Thymus (tissue), 11 donors: ENCODE results near the gene CCM2. TPM values are rescaled to one million over a fixed set of nuclear protein-coding genes. Genes with fewer than 3 reads are reported as not detected.

Experiments used
- DNase-seq, 9 donors: peaks; one replicate each; pipeline ENCODE4 v3.0.0-alpha.2; 2013; ENCODE audit warnings: low spot score in 9 of 9, low read depth in 6 of 9, missing footprints in 1 of 9
- H3K27ac ChIP-seq, 2 donors: one replicate each; pipeline ENCODE4 v1.5.1; 2013; ENCODE audit warnings: control low read depth in 1 of 2, low read depth in 1 of 2, low read length in 1 of 2, mild to moderate bottlenecking in 1 of 2, moderate library complexity in 1 of 2
- H3K27me3 ChIP-seq, 2 donors: one replicate each; pipeline ENCODE4 v1.5.1; 2013; ENCODE audit warnings: low read length in 1 of 2; ENCODE audit not compliant: control insufficient read depth in 2 of 2, insufficient read depth in 1 of 2
- H3K36me3 ChIP-seq, 2 donors: one replicate each; pipeline ENCODE4 v1.5.1; 2013; ENCODE audit warnings: low read length in 1 of 2, mild to moderate bottlenecking in 1 of 2, moderate library complexity in 1 of 2; ENCODE audit not compliant: control insufficient read depth in 2 of 2, insufficient read depth in 2 of 2
- H3K4me1 ChIP-seq, 2 donors: one replicate each; pipeline ENCODE4 v1.5.1; 2013; ENCODE audit warnings: low read length in 2 of 2; ENCODE audit not compliant: control insufficient read depth in 2 of 2, insufficient read depth in 2 of 2
- H3K4me3 ChIP-seq, 2 donors: one replicate each; pipeline ENCODE4 v1.5.1; 2013; ENCODE audit warnings: low read length in 2 of 2, control low read depth in 1 of 2, mild to moderate bottlenecking in 1 of 2
- H3K9me3 ChIP-seq, 2 donors: one replicate each; pipeline ENCODE4 v1.5.1; 2013; ENCODE audit warnings: low read length in 1 of 2, mild to moderate bottlenecking in 1 of 2; ENCODE audit not compliant: control insufficient read depth in 2 of 2, insufficient read depth in 1 of 2
- WGBS: extraction: QIAGEN DNeasy Blood & Tissue Kit; methylation state at CpG from one replicate; pipeline ENCODE4 v1.1.7; 2013; 5-methylcytosine and 5-hydroxymethylcytosine counted together
- polyA plus RNA-seq: library from polyadenylated mRNA; stranded (reverse); fragments of 200-250 nt; gene quantifications from one replicate; pipeline ENCODE4 v1.2.3, GENCODE V29; 2013
- total RNA-seq: library from RNA; stranded (reverse); fragments of 120-200 nt; gene quantifications from one replicate; pipeline ENCODE4 v1.2.4, GENCODE V29; 2013
- donor health status: healthy.

Gene CCM2
- total and polyA plus RNA-seq, 2 donors, result 69.3 to 114 TPM

DNA sequence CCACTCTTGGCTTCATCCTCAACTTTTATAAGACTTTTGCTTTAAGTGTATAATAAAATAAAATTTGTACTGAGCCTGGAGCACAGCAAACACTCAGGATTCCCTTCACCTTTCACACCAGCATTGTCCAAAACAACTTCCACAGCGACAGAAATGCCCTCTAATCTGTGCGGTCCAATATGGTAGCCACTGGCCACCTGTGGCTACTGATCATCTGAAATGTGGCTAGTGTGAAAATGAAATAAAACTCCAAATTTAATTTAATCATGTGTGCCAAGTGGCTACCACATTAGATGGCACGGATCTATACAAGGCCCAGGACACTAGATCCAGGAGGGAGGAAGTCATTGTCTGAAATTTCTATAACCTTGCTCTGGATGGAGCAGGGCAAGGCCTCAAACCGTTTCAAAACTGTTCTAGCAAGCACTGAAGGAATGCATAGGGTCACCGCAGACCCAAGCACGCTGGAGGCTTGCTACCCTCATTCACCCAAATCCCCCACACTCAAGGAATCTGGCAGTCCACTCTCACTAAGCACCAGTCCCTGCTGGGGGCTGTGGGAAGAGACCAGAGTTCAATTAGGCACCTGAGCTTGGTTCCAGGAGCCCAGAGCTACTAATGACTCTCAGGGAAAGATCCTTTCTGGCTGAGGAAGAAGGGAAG lies 14.8 kb upstream of the CCM2 start:
- H3K27me3 ChIP-seq, result no peaks in the 10 kb centered on the region
- no peak for DNase-seq
- WGBS, result 73% methylated on average over 6 of the region's 6 CpGs
- no peaks in the 10 kb centered on the region for H3K9me3 ChIP-seq
- peaks cover 26 to 51% of the 10 kb centered on the region in 2 donors for H3K4me1 ChIP-seq
- H3K36me3 ChIP-seq, result peaks cover 32 to 39% of the 10 kb centered on the region in 2 donors
- H3K4me3 ChIP-seq, result peak overlapping the region; percentile 57 to 72
- H3K27ac ChIP-seq, result peak overlapping the region; percentile 25 to 93

DNA sequence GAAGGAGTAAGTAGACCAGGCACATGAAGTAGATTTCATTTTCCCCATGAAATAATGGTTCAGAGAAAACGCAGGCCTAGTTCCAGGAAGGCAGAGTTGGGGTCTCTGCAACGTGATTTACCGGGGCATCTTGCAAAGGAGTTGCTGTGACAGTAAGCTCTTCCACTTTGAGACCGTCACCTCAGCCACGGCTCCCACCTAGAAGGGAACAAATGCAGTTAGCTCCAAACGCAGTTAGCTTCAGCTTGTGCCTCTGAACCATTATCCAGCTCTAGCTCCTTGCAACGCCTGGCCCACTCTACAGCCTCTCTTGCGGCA lies 14.1 kb upstream of the CCM2 start:
- Histone ChIP-seq H3K27me3 (no peaks in the 10 kb centered on the region), H3K27ac (peak overlapping the region; percentile 90 to 93), H3K4me1 (peaks cover 20 to 44% of the 10 kb centered on the region in 2 donors), H3K9me3 (no peaks in the 10 kb centered on the region), H3K4me3 (peak overlapping the region; percentile 57 to 72), H3K36me3 (peaks cover 32 to 39% of the 10 kb centered on the region in 2 donors)
- under 1% methylated on average over 8 of the region's 8 CpGs for WGBS
- DNase-seq, result no peak

DNA sequence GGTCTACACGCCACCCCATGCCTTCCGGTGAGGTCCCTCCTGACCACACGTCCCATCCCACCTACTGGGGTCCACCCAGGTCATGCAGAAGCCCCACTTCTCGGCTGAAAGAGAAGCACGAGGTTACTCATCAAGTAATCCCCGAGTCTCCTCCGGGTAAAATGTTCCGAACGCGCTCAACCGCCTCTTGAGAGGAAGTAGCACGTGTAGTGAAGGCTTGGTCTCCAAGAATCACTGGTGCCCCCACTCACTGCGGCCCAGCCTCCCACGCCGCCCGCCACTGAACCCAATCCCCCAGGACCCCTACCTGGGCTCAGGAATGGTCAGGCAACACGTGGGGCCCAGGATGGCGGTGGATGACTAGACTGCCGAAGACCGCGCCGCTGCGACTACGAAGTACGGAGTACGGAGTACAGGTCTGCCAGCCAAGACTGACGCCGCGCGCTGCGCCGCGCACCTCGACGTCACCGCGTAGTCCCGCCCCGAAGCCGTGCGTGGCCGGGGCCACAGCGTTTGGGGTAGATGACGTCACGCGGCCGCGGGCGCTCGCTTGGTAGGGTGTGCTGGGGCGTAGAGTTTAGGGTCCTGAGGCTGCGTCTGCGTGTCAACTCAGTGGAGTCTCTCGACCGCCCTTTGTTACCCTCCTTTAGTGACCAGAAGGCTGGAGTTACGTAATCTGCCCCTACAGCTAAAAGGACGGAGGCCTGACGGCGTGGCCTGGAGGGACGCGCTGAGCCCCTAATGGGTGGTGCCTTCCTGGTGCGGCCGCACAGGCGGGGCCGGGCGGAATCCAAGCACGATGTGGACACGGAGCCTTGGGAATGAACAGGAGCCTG lies 13.6 kb upstream of the CCM2 start:
- peak; percentile 91 to 97 (median 93) for DNase-seq
- peak overlapping the region; percentile 90 to 93 for H3K27ac ChIP-seq
- no peaks in the 10 kb centered on the region for H3K27me3 ChIP-seq
- WGBS, result under 1% methylated on average over 68 of the region's 68 CpGs
- H3K4me3 ChIP-seq, result peak overlapping the region; percentile 57 to 72
- peaks cover 32 to 39% of the 10 kb centered on the region in 2 donors for H3K36me3 ChIP-seq
- no peaks in the 10 kb centered on the region for H3K9me3 ChIP-seq
- peaks cover 15 to 38% of the 10 kb centered on the region in 2 donors for H3K4me1 ChIP-seq

DNA sequence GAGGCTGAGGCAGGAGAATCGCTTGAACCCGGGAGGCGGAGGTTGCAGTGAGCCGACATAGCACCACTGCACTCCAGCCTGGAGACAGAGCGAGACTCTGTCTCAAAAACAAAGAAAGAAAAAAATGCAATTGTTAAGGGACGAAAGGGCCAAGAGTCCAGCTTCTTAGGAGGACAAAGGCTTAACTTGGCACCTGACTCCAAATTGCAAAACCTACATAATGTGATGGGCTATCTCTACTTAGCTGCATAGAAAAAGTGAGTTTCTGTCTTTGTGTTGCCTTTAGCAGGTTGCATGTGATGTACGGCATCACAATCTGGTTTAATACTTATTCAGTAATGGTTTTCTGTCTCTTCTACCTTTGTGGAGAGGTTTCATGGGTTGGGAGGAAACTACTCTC lies 12.5 kb upstream of the CCM2 start:
- no peak for DNase-seq
- WGBS, result 97% methylated on average over 7 of the region's 7 CpGs
- Histone ChIP-seq H3K36me3 (peaks cover 30 to 31% of the 10 kb centered on the region in 2 donors), H3K4me1 (peaks cover 12 to 34% of the 10 kb centered on the region in 2 donors), H3K9me3 (no peaks in the 10 kb centered on the region), H3K27me3 (no peaks in the 10 kb centered on the region), H3K27ac (peak overlapping the region in 1 of 2 donors; percentile 42), H3K4me3 (no peak overlapping the region)

DNA sequence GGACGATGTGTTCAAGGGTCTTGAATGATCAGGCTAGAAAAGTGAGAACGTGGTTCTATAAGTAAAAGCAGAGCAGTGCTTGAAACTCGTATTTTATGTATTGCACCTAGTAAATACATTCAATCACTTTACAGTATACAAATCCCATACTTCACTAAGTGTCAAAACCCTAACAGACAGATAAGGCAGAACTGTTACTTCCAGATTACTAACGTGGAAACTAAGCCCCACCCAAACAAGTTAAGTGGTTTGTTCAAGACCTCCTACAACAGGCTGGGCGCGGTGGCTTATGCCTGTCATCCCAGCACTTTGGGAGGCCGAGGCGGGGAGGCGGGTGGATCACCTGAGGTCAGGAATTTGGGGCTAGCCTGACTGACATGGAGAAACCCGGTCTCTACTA lies 12.0 kb upstream of the CCM2 start:
- H3K36me3 ChIP-seq, result peaks cover 25 to 26% of the 10 kb centered on the region in 2 donors
- peaks cover 12 to 34% of the 10 kb centered on the region in 2 donors for H3K4me1 ChIP-seq
- no peaks in the 10 kb centered on the region for H3K9me3 ChIP-seq
- 87% methylated on average over 10 of the region's 10 CpGs for WGBS
- H3K27me3 ChIP-seq, result no peaks in the 10 kb centered on the region
- no peak overlapping the region for H3K4me3 ChIP-seq
- no peak overlapping the region for H3K27ac ChIP-seq
- no peak for DNase-seq

DNA sequence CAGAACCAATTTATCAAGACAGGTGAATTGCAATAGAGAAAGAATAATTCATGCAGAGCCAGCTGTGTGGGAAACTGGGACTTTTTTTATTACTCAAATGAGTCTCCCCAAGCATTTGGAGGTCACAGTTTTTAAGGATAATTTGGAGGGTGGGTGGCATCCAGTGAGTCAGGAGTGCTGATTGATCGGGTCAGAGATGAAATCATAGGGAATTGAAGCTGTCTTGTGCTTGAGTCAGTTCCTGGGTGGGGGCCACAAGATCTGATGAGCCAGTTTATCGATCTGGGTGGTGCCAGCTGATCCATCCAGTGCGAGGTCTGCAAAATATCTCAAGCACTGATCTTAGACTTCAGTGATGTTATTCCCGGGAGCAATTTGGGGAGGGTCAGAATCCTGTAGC lies 11.3 kb upstream of the CCM2 start:
- peaks cover 12 to 32% of the 10 kb centered on the region in 2 donors for H3K4me1 ChIP-seq
- H3K4me3 ChIP-seq, result no peak overlapping the region
- WGBS, result 99% methylated on average over 4 of the region's 4 CpGs
- H3K9me3 ChIP-seq, result no peaks in the 10 kb centered on the region
- peaks cover 18 to 19% of the 10 kb centered on the region in 2 donors for H3K36me3 ChIP-seq
- no peaks in the 10 kb centered on the region for H3K27me3 ChIP-seq
- no peak for DNase-seq
- no peak overlapping the region for H3K27ac ChIP-seq

DNA sequence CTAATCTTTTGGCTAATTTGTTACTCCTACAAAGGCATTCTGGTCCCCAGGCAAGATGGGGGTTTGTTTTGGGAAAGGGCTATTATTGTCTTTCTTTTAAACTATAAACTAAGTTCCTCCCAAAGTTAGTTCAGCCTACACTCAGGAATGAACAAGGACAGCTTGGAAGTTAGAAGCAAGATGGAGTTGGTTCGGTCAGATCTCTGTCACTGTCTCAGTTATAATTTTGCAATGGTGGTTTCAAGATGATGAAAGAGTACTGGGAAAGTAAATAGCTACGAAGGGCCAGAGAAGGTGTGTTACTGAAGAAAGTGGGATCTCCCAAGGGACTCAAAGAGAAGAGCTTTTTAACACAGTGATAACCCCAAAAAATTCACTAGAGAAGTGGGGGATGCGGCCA lies 10.9 kb upstream of the CCM2 start:
- H3K4me3 ChIP-seq, result no peak overlapping the region
- H3K27me3 ChIP-seq, result no peaks in the 10 kb centered on the region
- WGBS, result 97% methylated on average over 3 of the region's 3 CpGs
- peaks cover 14% of the 10 kb centered on the region in 2 donors for H3K36me3 ChIP-seq
- DNase-seq, result no peak
- no peaks in the 10 kb centered on the region for H3K9me3 ChIP-seq
- peaks cover 12 to 29% of the 10 kb centered on the region in 2 donors for H3K4me1 ChIP-seq
- H3K27ac ChIP-seq, result no peak overlapping the region

DNA sequence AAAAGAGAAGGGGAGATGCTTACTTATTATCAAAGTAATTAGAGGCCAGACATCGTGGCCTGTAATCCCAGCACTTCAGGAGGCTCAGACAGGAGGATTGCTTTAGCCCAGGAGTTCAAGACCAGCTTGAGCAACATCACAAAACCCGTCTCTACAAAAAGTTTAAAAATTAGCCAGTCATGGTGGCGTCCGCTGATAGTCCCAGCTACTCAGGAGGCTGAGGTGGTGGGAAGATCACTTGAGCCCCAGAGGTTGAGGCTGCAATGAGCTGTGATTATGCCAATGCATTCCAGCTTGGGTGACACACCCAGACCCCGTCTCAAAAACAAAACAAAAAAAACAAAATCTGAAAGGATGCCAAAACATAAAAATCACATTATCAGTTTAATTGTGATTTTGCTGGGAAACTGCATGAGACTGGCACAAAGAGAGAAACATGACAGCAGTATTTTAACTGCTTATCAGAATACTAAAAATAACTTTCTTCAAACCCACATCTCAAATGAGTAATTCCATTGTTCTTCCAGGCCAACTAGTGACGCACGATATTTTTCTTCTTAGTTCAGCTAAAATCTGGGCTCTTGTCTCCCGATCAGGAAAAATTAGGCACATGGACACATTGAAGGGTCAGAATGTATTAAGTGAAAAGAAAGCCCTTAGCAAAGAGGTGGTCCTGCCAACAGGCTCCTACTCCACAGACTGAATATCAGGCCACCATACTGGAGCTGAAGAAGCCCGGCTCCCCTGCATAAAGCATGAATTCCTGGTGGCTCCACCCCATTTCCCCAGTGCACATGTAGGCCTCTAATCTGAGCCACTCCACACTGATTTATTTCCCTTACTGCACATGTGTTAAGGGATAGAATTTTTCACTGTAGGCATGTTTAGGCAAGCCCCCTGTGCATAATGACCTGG lies 9.6 kb upstream of the CCM2 start:
- Histone ChIP-seq H3K4me3 (no peak overlapping the region), H3K27ac (peak overlapping the region in 1 of 2 donors; percentile 42), H3K27me3 (no peaks in the 10 kb centered on the region), H3K4me1 (peaks cover 13 to 28% of the 10 kb centered on the region in 2 donors), H3K36me3 (peaks cover 1 to 2% of the 10 kb centered on the region in 2 donors), H3K9me3 (no peaks in the 10 kb centered on the region)
- WGBS, result 95% methylated on average over 9 of the region's 9 CpGs
- DNase-seq, result no peak
